Fibroblast of skin of scalp (primary cell): ENCODE data around the gene PTPN6.

Experiments
- DNase-seq: peaks from one replicate; pipeline ENCODE4 v3.0.0-alpha.2; 2013

PTPN6 gene

DNA sequence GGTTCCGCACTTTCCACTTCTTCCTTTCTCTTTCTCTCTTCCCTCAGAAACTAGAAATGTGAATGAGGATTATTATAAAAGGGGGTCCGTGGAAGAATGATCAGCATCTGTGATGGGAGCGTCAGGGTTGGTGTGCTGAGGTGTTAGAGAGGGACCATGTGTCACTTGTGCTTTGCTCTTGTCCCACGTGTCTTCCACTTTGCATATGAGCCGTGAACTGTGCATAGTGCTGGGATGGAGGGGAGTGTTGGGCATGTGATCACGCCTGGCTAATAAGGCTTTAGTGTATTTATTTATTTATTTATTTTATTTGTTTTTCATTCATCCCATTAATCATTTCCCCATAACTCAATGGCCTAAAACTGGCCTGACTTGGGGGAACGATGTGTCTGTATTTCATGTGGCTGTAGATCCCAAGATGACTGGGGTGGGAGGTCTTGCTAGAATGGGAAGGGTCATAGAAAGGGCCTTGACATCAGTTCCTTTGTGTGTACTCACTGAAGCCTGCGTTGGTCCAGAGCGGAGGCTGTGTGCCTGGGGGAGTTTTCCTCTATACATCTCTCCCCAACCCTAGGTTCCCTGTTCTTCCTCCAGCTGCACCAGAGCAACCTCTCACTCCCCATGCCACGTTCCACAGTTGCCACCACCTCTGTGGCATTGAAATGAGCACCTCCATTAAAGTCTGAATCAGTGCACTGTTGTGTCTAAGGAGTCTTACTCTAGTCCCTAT, 28.0 kb upstream of the PTPN6 start:
- DNase-seq = no peak

- DNase-seq = no peak
These were observed 27.3 kb upstream of the PTPN6 start for GRCh38 chr12:6923851-6924250.

DNA sequence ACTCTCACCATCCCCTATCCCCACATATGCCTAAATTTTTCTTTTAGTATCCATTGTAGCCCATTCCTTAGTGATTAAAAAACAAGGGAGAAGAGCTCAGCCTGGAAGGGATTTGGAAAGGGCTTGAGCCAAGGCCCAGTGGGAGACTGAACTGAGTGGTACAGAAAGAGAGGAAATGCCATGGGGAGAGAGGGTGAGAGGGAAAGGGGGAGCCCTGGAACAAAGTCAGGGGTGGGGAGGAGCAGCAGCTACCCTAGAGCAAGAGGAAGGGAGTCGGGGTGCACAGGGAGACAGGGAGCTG, 26.0 kb upstream of the PTPN6 start:
- no peak for DNase-seq

DNA sequence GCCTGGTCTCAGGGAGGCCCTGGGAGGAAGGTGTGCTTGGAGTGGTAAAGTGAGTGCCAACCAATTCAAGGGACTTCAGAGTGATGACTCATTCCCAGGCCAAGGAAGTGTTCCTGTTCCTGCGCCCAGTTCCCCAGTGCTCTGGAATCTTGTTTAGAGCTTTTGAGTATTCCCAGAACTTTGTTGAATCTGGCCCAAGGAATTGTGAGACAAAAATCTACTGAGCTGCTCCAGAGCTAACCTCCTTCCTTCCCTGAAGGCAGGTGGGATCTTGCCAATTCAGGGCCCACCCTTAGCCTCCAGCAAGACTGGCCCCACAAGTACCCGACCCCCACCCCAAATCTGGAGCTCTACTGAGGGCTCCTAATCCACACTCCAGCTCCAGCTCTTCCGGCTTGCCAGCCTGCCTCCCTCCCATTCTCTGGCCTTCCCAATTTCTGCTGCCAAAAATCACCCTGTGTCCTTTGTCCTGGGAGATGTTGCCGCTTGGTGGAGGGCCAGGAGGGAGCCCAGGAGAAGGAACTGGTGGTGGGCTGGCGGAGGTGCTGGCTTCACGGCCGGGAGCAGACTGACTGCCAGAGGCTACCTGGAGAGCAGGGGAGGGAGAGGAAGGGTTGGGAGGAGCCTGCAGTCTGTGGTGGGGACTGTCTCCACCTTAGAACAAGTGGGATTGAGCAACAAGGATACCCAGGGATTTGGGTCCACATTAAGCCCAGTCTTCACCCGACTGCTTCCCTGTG, 25.4 kb upstream of the PTPN6 start:
- DNase-seq = peak; percentile 91

- peak; percentile 85 for DNase-seq
These were observed 23.7 kb upstream of the PTPN6 start, which contains the start of gene ATN1 for GRCh38 chr12:6927379-6928021. Gene ATN1 (plus strand): TSS chr12:6927959. CDS start chr12:6934002, 6,043 bp downstream.

DNA sequence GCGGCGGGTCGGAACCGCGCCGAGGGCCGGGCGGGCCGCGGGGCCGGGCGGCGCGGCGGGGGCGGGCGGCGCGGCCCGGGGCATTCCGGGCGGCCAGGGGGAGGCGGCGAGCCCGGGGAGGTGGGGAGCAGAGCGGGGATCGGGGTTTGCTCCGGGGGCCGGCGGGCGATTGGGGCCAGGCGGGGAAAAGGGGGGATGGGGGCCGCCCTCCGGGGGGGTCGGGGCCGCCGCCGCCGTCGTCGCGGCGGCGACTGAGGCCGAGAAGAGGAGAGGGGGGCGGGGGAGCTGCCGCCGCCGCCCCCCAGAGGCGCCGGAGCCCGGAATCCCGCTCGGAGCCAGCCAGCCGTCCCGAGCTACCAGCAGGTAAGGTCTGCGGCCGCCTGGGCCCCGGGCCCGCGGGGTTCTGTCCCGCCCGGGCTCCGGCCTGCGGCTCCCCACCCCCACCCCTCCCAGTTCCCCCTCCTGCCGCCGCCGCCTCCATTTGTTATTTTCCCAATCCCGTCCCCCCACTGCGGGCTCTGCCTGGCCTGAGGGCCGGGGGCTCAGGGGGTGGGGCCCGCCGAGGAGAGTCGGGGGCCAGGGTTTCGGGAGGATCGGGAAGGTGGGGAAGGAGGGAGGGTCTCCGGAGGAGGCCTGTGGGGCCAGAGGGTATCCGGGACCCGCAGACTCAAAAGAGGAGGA, 23.0 kb upstream of the PTPN6 start:
- DNase-seq = no peak

GRCh38 chr12:6928703-6929407, 22.3 kb upstream of the PTPN6 start:
- DNase-seq = no peak

GRCh38 chr12:6929466-6930452, 21.4 kb upstream of the PTPN6 start:
- no peak for DNase-seq

DNA sequence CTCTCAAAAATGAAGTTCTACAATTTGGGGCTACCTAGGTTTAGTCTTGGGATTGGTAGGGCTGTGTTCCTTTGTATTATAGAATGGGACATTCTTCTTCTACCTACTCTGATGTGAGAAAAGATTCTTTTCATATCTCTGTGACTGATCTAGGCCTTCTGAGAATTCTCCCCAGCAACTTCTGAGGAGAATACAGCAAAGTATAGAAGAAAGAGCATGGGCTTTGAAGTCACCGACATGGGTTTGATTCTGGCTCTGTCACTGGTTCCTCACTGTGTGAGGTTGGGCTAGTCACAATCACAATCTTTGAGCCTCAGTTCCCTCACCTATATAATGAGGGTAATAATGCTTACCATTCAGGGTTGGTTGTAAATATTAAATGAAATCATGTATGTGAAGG, 18.4 kb upstream of the PTPN6 start:
- no peak for DNase-seq

- no peak for DNase-seq
These were observed 17.0 kb upstream of the PTPN6 start for GRCh38 chr12:6934110-6934509.

DNA sequence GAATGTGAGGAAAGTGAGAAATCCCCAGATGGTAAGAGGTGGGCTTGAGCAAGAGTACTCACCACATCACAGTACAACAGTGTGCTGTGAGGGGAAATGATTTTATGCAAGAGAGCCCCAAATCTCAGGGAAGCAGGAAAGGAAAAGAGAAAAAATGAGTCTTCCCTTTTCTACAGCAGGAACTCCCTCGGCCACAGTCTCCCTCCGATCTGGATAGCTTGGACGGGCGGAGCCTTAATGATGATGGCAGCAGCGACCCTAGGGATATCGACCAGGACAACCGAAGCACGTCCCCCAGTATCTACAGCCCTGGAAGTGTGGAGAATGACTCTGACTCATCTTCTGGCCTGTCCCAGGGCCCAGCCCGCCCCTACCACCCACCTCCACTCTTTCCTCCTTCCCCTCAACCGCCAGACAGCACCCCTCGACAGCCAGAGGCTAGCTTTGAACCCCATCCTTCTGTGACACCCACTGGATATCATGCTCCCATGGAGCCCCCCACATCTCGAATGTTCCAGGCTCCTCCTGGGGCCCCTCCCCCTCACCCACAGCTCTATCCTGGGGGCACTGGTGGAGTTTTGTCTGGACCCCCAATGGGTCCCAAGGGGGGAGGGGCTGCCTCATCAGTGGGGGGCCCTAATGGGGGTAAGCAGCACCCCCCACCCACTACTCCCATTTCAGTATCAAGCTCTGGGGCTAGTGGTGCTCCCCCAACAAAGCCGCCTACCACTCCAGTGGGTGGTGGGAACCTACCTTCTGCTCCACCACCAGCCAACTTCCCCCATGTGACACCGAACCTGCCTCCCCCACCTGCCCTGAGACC, 15.6 kb upstream of the PTPN6 start:
- no peak for DNase-seq

- DNase-seq = no peak
These were observed 14.9 kb upstream of the PTPN6 start for GRCh38 chr12:6936194-6936635.

- DNase-seq = no peak
These were observed 14.3 kb upstream of the PTPN6 start for GRCh38 chr12:6936636-6937480.

GRCh38 chr12:6937481-6938352, 13.4 kb upstream of the PTPN6 start:
- DNase-seq = peak; percentile 94

DNA sequence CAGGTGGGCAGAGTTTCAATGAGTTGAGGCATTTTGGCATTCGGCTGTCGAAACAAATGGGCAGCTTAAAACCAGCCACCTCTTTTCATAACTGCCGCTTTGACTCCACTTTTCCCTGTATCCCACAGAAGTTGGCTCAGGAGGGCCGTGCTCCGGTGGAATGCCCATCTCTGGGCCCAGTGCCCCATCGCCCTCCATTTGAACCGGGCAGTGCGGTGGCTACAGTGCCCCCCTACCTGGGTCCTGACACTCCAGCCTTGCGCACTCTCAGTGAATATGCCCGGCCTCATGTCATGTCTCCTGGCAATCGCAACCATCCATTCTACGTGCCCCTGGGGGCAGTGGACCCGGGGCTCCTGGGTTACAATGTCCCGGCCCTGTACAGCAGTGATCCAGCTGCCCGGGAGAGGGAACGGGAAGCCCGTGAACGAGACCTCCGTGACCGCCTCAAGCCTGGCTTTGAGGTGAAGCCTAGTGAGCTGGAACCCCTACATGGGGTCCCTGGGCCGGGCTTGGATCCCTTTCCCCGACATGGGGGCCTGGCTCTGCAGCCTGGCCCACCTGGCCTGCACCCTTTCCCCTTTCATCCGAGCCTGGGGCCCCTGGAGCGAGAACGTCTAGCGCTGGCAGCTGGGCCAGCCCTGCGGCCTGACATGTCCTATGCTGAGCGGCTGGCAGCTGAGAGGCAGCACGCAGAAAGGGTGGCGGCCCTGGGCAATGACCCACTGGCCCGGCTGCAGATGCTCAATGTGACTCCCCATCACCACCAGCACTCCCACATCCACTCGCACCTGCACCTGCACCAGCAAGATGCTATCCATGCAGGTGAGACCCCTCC, 12.6 kb upstream of the PTPN6 start:
- no peak for DNase-seq

DNA sequence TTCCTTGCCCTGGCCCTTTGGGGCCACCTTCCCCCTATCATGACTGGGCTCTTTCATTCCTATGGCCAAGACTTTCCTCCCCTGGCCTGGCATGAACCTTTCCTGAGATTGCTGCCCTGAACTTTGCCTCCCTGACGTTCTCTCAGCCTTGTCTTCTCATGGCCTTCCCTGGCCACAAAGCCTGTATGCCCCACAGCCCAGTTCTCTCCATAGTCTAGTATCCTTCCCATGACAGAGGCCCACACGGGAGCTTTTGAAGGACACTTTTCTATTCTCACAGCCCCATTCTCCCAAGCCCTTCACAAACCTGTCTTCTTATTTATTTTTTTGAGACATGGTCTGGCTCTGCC, 12.0 kb upstream of the PTPN6 start:
- DNase-seq = no peak

- DNase-seq = no peak
These were observed 9.9 kb upstream of the PTPN6 start for GRCh38 chr12:6941267-6941666.
